Astrocyte (in vitro differentiated cells and primary cell): Measurements from ENCODE around the gene ST6GALNAC3. TPM values are rescaled to one million over a fixed set of nuclear protein-coding genes. Genes with fewer than 3 reads are reported as not detected.

Experiments
- DNase-seq: peaks from one replicate; pipeline ENCODE4 v3.0.0-alpha.2; 2010; ENCODE audit warnings: low read depth
- FAIRE-seq: peaks from 2 replicates; lab custom pipeline; 2011; peaks lifted over from hg19 to GRCh38; lab: Jason Lieb, UNC
- H2AFZ ChIP-seq: 2 replicates; pipeline ENCODE4 v1.6.0; 2012; ENCODE audit warnings: low read depth, low read length, inconsistent platforms
- H3K27ac ChIP-seq: 2 replicates; pipeline ENCODE4 v1.5.1; 2011; ENCODE audit warnings: low read depth, low read length, inconsistent platforms
- H3K27me3 ChIP-seq: 2 replicates; pipeline ENCODE4 v1.6.0; 2011; ENCODE audit warnings: low read length, inconsistent platforms; ENCODE audit not compliant: insufficient read depth
- H3K36me3 ChIP-seq: 2 replicates; pipeline ENCODE4 v1.5.1; 2011; ENCODE audit warnings: low read length, inconsistent platforms; ENCODE audit not compliant: insufficient read depth
- H3K4me1 ChIP-seq: 2 replicates; pipeline ENCODE4 v1.5.1; 2011; ENCODE audit warnings: low read length, inconsistent platforms; ENCODE audit not compliant: insufficient read depth
- H3K4me2 ChIP-seq: 2 replicates; pipeline ENCODE4 v1.6.0; 2012; ENCODE audit warnings: low read length, inconsistent platforms
- H3K4me3 ChIP-seq: 2 replicates; pipeline ENCODE4 v1.5.1; 2011; ENCODE audit warnings: low read depth, mild to moderate bottlenecking, low read length, inconsistent platforms; ENCODE audit not compliant: insufficient read depth
- H3K79me2 ChIP-seq: 2 replicates; pipeline ENCODE4 v1.6.0; 2012; ENCODE audit warnings: mild to moderate bottlenecking, low read length, inconsistent platforms; ENCODE audit not compliant: insufficient read depth
- H3K9ac ChIP-seq: 2 replicates; pipeline ENCODE4 v1.6.0; 2012; ENCODE audit warnings: mild to moderate bottlenecking, low read length, inconsistent platforms
- H3K9me3 ChIP-seq: 2 replicates; pipeline ENCODE4 v1.5.1; 2012; ENCODE audit warnings: low read depth, mild to moderate bottlenecking, low read length, inconsistent platforms; ENCODE audit not compliant: insufficient read depth
- H4K20me1 ChIP-seq: 2 replicates; pipeline ENCODE4 v1.6.0; 2012; ENCODE audit warnings: low read length, inconsistent platforms; ENCODE audit not compliant: insufficient read depth
- H3K27ac Mint-ChIP-seq: one replicate; pipeline ENCODE4 v1.8.0; 2021; ENCODE audit warnings: mild to moderate bottlenecking, mixed read lengths; ENCODE audit not compliant: unreplicated experiment
- H3K27me3 Mint-ChIP-seq: one replicate; pipeline ENCODE4 v1.8.0; 2021; ENCODE audit warnings: low read depth, mixed read lengths; ENCODE audit not compliant: unreplicated experiment
- H3K36me3 Mint-ChIP-seq: one replicate; pipeline ENCODE4 v1.8.0; 2021; ENCODE audit warnings: low read depth, mixed read lengths; ENCODE audit not compliant: unreplicated experiment
- H3K4me1 Mint-ChIP-seq: one replicate; pipeline ENCODE4 v1.8.0; 2021; ENCODE audit warnings: low read depth, mixed read lengths; ENCODE audit not compliant: unreplicated experiment
- H3K4me3 Mint-ChIP-seq: one replicate; pipeline ENCODE4 v1.8.0; 2021; ENCODE audit warnings: mild to moderate bottlenecking, moderate library complexity, mixed read lengths; ENCODE audit not compliant: unreplicated experiment
- H3K9me3 Mint-ChIP-seq: one replicate; pipeline ENCODE4 v1.8.0; 2021; ENCODE audit warnings: mild to moderate bottlenecking, mixed read lengths; ENCODE audit not compliant: unreplicated experiment
- CTCF ChIP-seq: IDR thresholded peaks from 2 replicates; pipeline ENCODE4 v1.5.1; 2011; ENCODE audit warnings: low read depth, mild to moderate bottlenecking, inconsistent platforms, low read length, moderate library complexity; ENCODE audit not compliant: insufficient read depth
- EZH2 ChIP-seq: IDR thresholded peaks from 2 replicates; pipeline ENCODE4 v1.6.1; 2012; ENCODE audit warnings: mild to moderate bottlenecking, low read length, inconsistent platforms; ENCODE audit not compliant: insufficient read depth
- total RNA-seq: library from RNA; stranded (reverse); gene quantifications from 2 replicates; pipeline ENCODE4 v1.2.1, GENCODE V29; 2021

ST6GALNAC3 gene
- total RNA-seq, 1 donor from 2014 or later = 3.2 TPM

GRCh38 chr1:76300556-76300955 is 226.0 kb downstream of the ST6GALNAC3 start:
- Mint-ChIP-seq H3K4me1 (no peaks in the 10 kb centered on the region), H3K4me3 (no peak overlapping the region), H3K27ac (no peak overlapping the region), H3K9me3 (no peaks in the 10 kb centered on the region), H3K27me3 (peaks cover 6% of the 10 kb centered on the region), H3K36me3 (no peaks in the 10 kb centered on the region)
- Histone ChIP-seq H3K4me2 (no peak overlapping the region), H3K4me3 (no peak overlapping the region), H3K79me2 (no peaks in the 10 kb centered on the region), H3K9ac (no peak overlapping the region), H4K20me1 (no peaks in the 10 kb centered on the region), H3K27me3 (no peaks in the 10 kb centered on the region), H3K9me3 (no peaks in the 10 kb centered on the region), H3K27ac (no peak overlapping the region), H3K36me3 (no peaks in the 10 kb centered on the region), H3K4me1 (no peaks in the 10 kb centered on the region), H2AFZ (no peak overlapping the region)
- no peak for FAIRE-seq
- no peak for DNase-seq
- no peak for TF ChIP-seq CTCF
- TF ChIP-seq EZH2 = no peak

GRCh38 chr1:76302711-76303339 is 228.3 kb downstream of the ST6GALNAC3 start:
- no peak for TF ChIP-seq CTCF
- no peak for TF ChIP-seq EZH2
- Mint-ChIP-seq H3K27ac (no peak overlapping the region), H3K36me3 (no peaks in the 10 kb centered on the region), H3K4me1 (no peaks in the 10 kb centered on the region), H3K4me3 (no peak overlapping the region), H3K9me3 (no peaks in the 10 kb centered on the region), H3K27me3 (peaks cover 6% of the 10 kb centered on the region)
- Histone ChIP-seq H4K20me1 (no peaks in the 10 kb centered on the region), H3K36me3 (no peaks in the 10 kb centered on the region), H2AFZ (no peak overlapping the region), H3K4me3 (no peak overlapping the region), H3K4me2 (no peak overlapping the region), H3K27ac (no peak overlapping the region), H3K9ac (no peak overlapping the region), H3K27me3 (no peaks in the 10 kb centered on the region), H3K79me2 (no peaks in the 10 kb centered on the region), H3K9me3 (no peaks in the 10 kb centered on the region), H3K4me1 (no peaks in the 10 kb centered on the region)
- FAIRE-seq (no peak), DNase-seq (no peak)

- no peak for FAIRE-seq
- no peak overlapping the region for H3K9ac ChIP-seq
Observed at GRCh38 chr1:76303340-76303717, 228.8 kb downstream of the ST6GALNAC3 start.

More at GRCh38 chr1:76303340-76303717, 228.8 kb downstream of the ST6GALNAC3 start:
- TF ChIP-seq CTCF (no peak), EZH2 (no peak)
- H3K36me3 ChIP-seq = no peaks in the 10 kb centered on the region
- H3K4me1 ChIP-seq = no peaks in the 10 kb centered on the region
- H3K4me3 ChIP-seq = no peak overlapping the region
- H3K79me2 ChIP-seq = no peaks in the 10 kb centered on the region
- DNase-seq = no peak
- no peaks in the 10 kb centered on the region for H3K9me3 Mint-ChIP-seq
- no peak overlapping the region for H3K4me3 Mint-ChIP-seq
- no peak overlapping the region for H3K27ac Mint-ChIP-seq
- H3K4me1 Mint-ChIP-seq = no peaks in the 10 kb centered on the region
- peaks cover 6% of the 10 kb centered on the region for H3K27me3 Mint-ChIP-seq
- H4K20me1 ChIP-seq = no peaks in the 10 kb centered on the region
- no peaks in the 10 kb centered on the region for H3K36me3 Mint-ChIP-seq
- no peak overlapping the region for H3K27ac ChIP-seq
- no peak overlapping the region for H2AFZ ChIP-seq
- H3K27me3 ChIP-seq = no peaks in the 10 kb centered on the region
- no peaks in the 10 kb centered on the region for H3K9me3 ChIP-seq
- H3K4me2 ChIP-seq = no peak overlapping the region
